GDM1 (cell line): ENCODE data around the gene ARMC3.

Experiments
- DNase-seq: peaks from one replicate; lab custom pipeline; 2025; lab: John Stamatoyannopoulos, UW

ARMC3 gene

DNA sequence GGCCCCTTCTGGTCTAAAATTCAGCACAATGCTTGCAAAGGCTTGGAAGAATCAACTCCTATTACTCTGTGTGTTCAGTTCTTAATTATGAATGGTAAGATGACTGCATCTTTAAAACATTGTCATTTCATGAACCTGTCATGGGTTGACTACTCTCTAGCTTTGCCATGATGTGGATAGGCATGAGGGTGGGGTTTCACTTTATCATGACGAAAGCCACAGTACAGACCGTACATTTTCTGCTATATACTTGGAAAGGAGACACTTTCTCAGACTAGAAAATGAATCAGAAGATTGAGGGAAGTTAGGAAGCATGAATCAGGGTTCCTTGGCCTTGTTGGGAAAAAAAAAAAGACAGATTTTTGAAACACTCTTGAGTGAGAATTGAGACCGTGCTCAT is 147.8 kb downstream of the ARMC3 start:
- DNase-seq = no peak

DNA sequence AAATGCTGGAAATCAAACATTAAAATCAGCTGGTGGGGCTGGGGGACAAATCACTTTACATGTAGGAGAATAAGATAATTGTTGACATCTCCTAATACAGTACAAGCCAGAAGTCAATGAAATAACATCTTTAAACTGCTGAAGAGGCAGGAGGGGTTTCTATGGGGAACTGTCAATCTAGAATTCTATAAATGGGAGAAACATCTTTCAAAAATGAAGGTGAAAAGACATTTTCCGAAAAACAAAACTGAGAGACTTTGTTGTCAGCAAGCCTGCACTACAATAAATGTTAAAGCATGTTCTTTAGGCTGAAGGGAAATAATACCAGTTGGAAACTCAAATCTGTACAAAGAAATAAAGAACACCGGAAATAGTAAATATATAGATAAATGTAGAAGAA is 150.3 kb downstream of the ARMC3 start:
- DNase-seq = no peak

DNA sequence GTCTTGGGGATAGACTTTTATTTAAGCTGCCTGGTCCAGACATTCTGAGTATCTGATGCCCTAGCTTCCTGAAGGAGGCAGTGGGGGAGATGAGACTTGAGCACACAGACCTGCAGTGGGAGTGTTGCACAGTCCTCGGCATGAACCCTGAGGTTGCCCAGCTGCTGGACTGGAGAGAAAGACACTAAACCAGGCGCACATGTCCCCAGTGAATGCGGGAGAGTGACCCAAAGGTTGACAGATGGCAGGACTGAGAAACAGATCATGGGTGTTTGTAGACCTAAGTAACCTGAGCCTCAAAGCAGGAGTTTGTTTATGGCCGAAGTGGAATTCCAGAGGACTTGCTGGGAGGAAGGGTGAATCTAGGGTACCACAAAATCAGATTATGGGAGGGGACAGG is 151.8 kb downstream of the ARMC3 start:
- no peak for DNase-seq

DNA sequence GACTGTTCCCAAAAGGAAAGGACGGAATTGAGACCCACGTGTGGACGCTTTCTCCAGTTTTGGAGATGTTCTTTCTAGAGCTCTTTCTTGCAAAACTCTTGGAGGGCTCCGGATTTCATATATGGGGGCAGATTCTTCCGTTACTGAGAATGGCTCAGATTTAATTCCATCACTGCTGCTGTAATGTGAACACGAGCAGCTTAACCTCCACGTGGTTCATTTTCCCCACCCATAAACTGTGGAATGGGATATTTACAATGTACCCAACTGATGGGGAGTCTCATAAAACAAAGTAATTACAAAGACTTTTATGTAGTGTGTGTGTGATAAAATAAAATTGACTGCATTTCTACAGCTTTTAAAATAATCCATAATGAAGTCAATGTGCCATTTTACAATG is 152.4 kb downstream of the ARMC3 start:
- DNase-seq = no peak

DNA sequence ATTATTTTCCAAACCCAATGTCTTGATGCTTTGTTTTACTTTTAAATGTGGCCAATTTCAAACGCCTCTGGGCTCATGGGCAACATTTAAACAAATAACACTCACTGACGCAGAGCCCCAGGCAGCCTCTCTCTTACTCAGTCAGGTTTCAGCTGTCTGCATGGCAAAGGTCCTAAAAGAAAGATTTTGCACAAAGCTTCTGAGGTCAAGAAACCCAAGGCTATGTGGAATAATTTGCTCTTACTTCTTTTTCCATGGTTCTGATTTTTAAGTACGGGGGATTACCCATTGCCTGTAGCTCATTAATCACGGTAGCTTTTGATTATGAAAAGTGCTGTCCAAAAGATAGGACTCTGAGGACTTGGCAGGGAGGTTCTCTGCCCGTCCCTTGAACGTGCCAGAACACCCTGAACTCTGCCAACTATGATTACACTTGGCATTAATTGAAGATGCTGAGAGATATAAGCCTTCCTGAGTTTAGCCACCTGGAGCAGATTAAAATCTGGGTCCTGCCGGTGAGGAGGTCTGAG is 153.4 kb downstream of the ARMC3 start:
- no peak for DNase-seq

DNA sequence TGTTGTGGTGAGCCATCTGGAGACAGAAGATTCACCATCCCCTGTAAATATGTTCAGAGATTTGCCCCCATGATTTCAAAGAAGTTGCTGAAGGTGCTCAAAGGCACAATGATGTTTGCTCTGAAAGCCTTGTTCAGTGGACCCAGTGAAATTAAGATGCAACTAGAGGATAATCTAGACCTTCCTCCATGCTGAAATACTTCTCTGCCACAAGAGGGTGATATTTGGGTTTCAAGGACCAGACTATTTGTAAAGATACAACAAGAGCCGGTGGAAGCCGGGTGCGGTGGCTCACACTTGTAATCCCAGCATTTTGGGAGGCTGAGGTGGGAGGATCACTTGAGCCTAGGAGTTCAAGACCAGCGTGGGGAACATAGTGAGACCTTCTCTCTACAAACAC is 154.0 kb downstream of the ARMC3 start:
- peak; percentile 2 for DNase-seq
